Measurements from ENCODE around the gene SNX25. TPM values are rescaled to one million over a fixed set of nuclear protein-coding genes. Genes with fewer than 3 reads are reported as not detected.

The SNX25 gene
- total and polyA plus RNA-seq, 8 donors: 2.6 to 36.8 (median 8.3) TPM

DNA sequence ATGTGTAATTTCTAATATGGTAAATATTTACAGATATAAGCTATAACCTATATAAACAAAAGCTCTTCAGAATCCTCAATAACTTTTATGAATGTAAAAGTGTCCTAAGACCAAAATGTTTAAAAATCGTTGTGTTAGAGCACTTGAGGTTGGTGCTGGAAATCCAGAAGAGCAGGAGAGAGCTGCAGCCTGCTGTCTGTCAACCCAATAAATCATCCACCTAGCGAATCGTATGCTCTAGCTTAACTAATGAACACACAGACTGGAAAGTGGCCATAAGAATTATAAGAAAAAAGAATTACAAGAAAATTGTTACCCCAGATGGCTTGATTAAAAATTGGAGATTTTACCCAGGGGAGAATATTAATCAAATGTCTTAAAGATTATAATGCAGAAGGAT lies 22.6 kb upstream of the SNX25 start:
- WGBS, 5 donors: 45 to 62% (median 53%) methylated on average over 3 of the region's 3 CpGs
- no peaks in the 10 kb centered on the region for H3K9me3 ChIP-seq
- H3K36me3 ChIP-seq: peaks cover 3 to 43% (median 35%) of the 10 kb centered on the region in 4 donors
- no peak for DNase-seq
- no peaks in the 10 kb centered on the region for H3K27me3 ChIP-seq
- peaks cover 0 to 27% (median 4%) of the 10 kb centered on the region in 4 donors for H3K4me1 ChIP-seq
- intact Hi-C loops (cut with DNase I; ENCODE audit: low total_unique reads): no loop called here
- TF ChIP-seq POLR2AphosphoS5 (IDR thresholded peaks at IDR 0.05) (no peak), EP300 (IDR thresholded peaks at IDR 0.05) (no peak), POLR2A (IDR thresholded peaks at IDR 0.05) (no peak)
- TF ChIP-seq, protein P1, sequence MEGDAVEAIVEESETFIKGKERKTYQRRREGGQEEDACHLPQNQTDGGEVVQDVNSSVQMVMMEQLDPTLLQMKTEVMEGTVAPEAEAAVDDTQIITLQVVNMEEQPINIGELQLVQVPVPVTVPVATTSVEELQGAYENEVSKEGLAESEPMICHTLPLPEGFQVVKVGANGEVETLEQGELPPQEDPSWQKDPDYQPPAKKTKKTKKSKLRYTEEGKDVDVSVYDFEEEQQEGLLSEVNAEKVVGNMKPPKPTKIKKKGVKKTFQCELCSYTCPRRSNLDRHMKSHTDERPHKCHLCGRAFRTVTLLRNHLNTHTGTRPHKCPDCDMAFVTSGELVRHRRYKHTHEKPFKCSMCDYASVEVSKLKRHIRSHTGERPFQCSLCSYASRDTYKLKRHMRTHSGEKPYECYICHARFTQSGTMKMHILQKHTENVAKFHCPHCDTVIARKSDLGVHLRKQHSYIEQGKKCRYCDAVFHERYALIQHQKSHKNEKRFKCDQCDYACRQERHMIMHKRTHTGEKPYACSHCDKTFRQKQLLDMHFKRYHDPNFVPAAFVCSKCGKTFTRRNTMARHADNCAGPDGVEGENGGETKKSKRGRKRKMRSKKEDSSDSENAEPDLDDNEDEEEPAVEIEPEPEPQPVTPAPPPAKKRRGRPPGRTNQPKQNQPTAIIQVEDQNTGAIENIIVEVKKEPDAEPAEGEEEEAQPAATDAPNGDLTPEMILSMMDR (IDR thresholded peaks at IDR 0.05): no peak
- H3K27ac ChIP-seq: no peak overlapping the region
- no peak overlapping the region for H3K4me3 ChIP-seq

DNA sequence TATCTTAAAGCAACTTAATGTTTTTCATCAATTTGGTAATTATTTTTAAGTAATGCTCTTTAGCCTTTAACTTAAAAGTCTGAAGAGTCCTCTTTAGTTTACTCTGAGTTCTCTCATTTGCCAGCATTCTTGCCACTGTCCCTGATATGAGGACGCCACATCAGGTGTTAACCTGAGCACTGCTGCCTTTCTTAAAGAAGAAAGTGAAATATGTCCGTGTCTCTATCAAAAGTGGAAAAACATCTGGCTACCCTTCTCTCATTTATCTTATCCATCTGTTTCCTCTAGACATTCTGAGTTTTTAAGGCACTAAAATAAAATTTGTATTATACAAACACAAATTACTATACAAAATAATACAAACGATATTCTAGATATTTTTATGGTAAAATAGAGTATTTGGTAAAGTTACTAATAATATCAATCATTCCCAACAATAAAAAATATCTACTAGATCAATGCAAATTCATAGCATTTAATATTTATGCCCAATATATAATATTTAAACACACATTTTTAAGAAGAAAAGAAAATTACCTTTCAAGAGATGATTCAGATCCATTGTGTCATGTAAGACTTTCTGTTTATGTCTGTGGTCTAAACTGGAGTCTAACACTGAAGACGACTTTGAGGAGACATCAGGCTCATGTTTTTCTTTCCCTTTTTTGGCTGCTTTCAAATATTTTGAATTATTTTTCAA lies 19.6 kb upstream of the SNX25 start:
- no peak for TF ChIP-seq POLR2A (IDR thresholded peaks at IDR 0.05)
- no peak for TF ChIP-seq POLR2AphosphoS5 (IDR thresholded peaks at IDR 0.05)
- TF ChIP-seq, protein P1 (IDR thresholded peaks at IDR 0.05): no peak
- TF ChIP-seq EP300 (IDR thresholded peaks at IDR 0.05): no peak
- H3K4me3 ChIP-seq: no peak overlapping the region
- no peaks in the 10 kb centered on the region for H3K27me3 ChIP-seq
- H3K36me3 ChIP-seq: peaks cover 3 to 48% (median 35%) of the 10 kb centered on the region in 4 donors
- H3K9me3 ChIP-seq: no peaks in the 10 kb centered on the region
- DNase-seq: no peak
- intact Hi-C loops (cut with DNase I; ENCODE audit: low total_unique reads): no loop called here
- WGBS, 5 donors: 67 to 75% (median 70%) methylated on average over 4 of the region's 4 CpGs
- no peak overlapping the region for H3K27ac ChIP-seq
- peaks cover 0 to 15% (median 0%) of the 10 kb centered on the region in 4 donors for H3K4me1 ChIP-seq

DNA sequence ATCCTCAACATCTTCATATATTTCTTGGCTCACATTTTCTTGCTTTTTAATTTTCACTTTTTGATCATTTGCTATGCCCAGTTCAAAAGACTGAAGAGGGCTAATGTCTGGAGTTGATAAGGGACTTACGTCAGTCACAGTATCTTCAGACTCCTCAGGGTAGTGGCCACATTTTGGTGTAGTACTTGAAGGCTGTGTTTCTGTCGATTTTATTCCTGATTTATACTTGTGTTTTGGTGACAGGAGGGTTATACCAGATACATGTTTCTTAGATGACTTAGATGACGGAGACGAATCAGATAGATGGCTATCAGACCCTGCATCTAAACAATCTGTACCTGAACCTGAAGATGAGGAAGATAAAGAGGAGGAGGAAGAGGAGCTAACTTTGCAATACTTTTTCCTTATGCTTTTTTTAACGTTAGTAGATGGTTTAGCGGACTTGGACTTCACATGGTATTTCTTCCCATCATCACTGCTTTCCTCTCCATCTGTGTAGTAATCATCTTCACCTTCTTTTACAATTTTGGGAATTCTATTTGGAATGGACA lies 19.0 kb upstream of the SNX25 start:
- no peak for DNase-seq
- Histone ChIP-seq H3K27me3 (no peaks in the 10 kb centered on the region), H3K4me3 (no peak overlapping the region), H3K36me3 (peaks cover 3 to 48% (median 35%) of the 10 kb centered on the region in 4 donors), H3K4me1 (peaks cover 0 to 15% (median 2%) of the 10 kb centered on the region in 4 donors), H3K9me3 (no peaks in the 10 kb centered on the region), H3K27ac (no peak overlapping the region)
- intact Hi-C loops (cut with DNase I; ENCODE audit: low total_unique reads): no loop called here
- WGBS, 5 donors: 88 to 91% (median 91%) methylated on average over 6 of the region's 6 CpGs
- TF ChIP-seq POLR2AphosphoS5 (IDR thresholded peaks at IDR 0.05): no peak
- TF ChIP-seq POLR2A (IDR thresholded peaks at IDR 0.05): no peak
- TF ChIP-seq EP300 (IDR thresholded peaks at IDR 0.05): no peak
- TF ChIP-seq, protein P1 (IDR thresholded peaks at IDR 0.05): no peak

- WGBS, 5 donors: 67 to 78% (median 71%) methylated on average over 1 of the region's 1 CpG
These were observed 17.3 kb upstream of the SNX25 start for GRCh38 chr4:185192059-185192458.

More at GRCh38 chr4:185192059-185192458, 17.3 kb upstream of the SNX25 start:
- Histone ChIP-seq H3K36me3 (peaks cover 3 to 44% (median 37%) of the 10 kb centered on the region in 4 donors), H3K4me3 (no peak overlapping the region), H3K4me1 (peaks cover 0 to 9% (median 2%) of the 10 kb centered on the region in 4 donors), H3K9me3 (no peaks in the 10 kb centered on the region), H3K27me3 (no peaks in the 10 kb centered on the region), H3K27ac (no peak overlapping the region)
- no peak for DNase-seq
- intact Hi-C loops (cut with DNase I; ENCODE audit: low total_unique reads): no loop called here
- TF ChIP-seq, protein P1 (IDR thresholded peaks at IDR 0.05): no peak
- TF ChIP-seq POLR2A (IDR thresholded peaks at IDR 0.05) (no peak), EP300 (IDR thresholded peaks at IDR 0.05) (no peak), POLR2AphosphoS5 (IDR thresholded peaks at IDR 0.05) (no peak)

Data from stomach (tissue), 9 donors.